Keratinocyte (primary cell): Measurements from ENCODE around the gene HDAC9. TPM values are rescaled to one million over a fixed set of nuclear protein-coding genes. Genes with fewer than 3 reads are reported as not detected.

Source experiments
- DNase-seq: peaks from one replicate; pipeline ENCODE4 v3.0.0-alpha.2; 2011; ENCODE audit warnings: low read depth, missing footprints, low spot score
- FAIRE-seq: peaks from 2 replicates; lab custom pipeline; 2011; peaks lifted over from hg19 to GRCh38; lab: Jason Lieb, UNC
- H2AFZ ChIP-seq: 2 replicates; pipeline ENCODE4 v1.6.0; 2012; ENCODE audit warnings: low read length, control low read depth, inconsistent platforms; ENCODE audit not compliant: control insufficient read depth
- H3K27ac ChIP-seq: 2 replicates; pipeline ENCODE4 v1.5.1; 2011; ENCODE audit warnings: low read length; ENCODE audit not compliant: control insufficient read depth, insufficient read depth
- H3K27me3 ChIP-seq: 3 replicates; pipeline ENCODE4 v1.6.0; 2011; ENCODE audit warnings: low read length; ENCODE audit not compliant: control insufficient read depth, insufficient read depth; ENCODE audit errors: extremely low read depth
- H3K36me3 ChIP-seq, 2 experiments: 2 replicates in 1 of 2; 3 replicates in 1 of 2; pipeline ENCODE4 v1.5.1; 2011; ENCODE audit warnings: low read length in 2 of 2, mild to moderate bottlenecking in 1 of 2; ENCODE audit not compliant: control insufficient read depth in 2 of 2, insufficient read depth in 2 of 2; ENCODE audit errors: extremely low read depth in 1 of 2
- H3K4me1 ChIP-seq: 3 replicates; pipeline ENCODE4 v1.5.1; 2011; ENCODE audit warnings: low read length; ENCODE audit not compliant: control insufficient read depth, insufficient read depth; ENCODE audit errors: extremely low read depth
- H3K4me2 ChIP-seq: 3 replicates; pipeline ENCODE4 v1.6.0; 2011; ENCODE audit warnings: low read depth, low read length; ENCODE audit not compliant: control insufficient read depth, insufficient read depth; ENCODE audit errors: extremely low read depth
- H3K4me3 ChIP-seq, 3 experiments: fragments of 200-600 bp in 1 of 3; sonication (generic) in 1 of 3; 2 replicates in 2 of 3; 3 replicates in 1 of 3; pipeline ENCODE4 v1.5.1; 2011 to 2016; ENCODE audit warnings: low read length in 3 of 3, mild to moderate bottlenecking in 3 of 3, control low read depth in 2 of 3, inconsistent platforms in 1 of 3, low read depth in 1 of 3, mixed read lengths in 1 of 3, mixed run types in 1 of 3, moderate library complexity in 1 of 3; ENCODE audit not compliant: control insufficient read depth in 2 of 3, insufficient read depth in 2 of 3; ENCODE audit errors: extremely low read depth in 1 of 3
- H3K79me2 ChIP-seq: 2 replicates; pipeline ENCODE4 v1.6.0; 2012; ENCODE audit warnings: low read length; ENCODE audit not compliant: control insufficient read depth, insufficient read depth
- H3K9ac ChIP-seq: 3 replicates; pipeline ENCODE4 v1.6.0; 2011; ENCODE audit warnings: low read length; ENCODE audit not compliant: control insufficient read depth, insufficient read depth; ENCODE audit errors: extremely low read depth
- H3K9me1 ChIP-seq: 3 replicates; pipeline ENCODE4 v1.6.0; 2011; ENCODE audit warnings: low read length; ENCODE audit not compliant: control insufficient read depth, insufficient read depth; ENCODE audit errors: extremely low read depth
- H3K9me3 ChIP-seq: 2 replicates; pipeline ENCODE4 v1.5.1; 2012; ENCODE audit warnings: low read depth, low read length; ENCODE audit not compliant: control insufficient read depth
- H4K20me1 ChIP-seq: 3 replicates; pipeline ENCODE4 v1.6.0; 2011; ENCODE audit warnings: low read length; ENCODE audit not compliant: control insufficient read depth, insufficient read depth; ENCODE audit errors: extremely low read depth
- CTCF ChIP-seq, 3 experiments: IDR thresholded peaks in 1 of 3; conservative IDR thresholded peaks in 1 of 3; optimal IDR thresholded peaks in 1 of 3; 2 replicates in 2 of 3; 3 replicates in 1 of 3; pipeline versions ENCODE3 to v1.5.1; 2011; ENCODE audit warnings: low read length in 3 of 3, mild to moderate bottlenecking in 3 of 3, moderate library complexity in 2 of 3, control low read depth in 1 of 3, inconsistent platforms in 1 of 3; ENCODE audit not compliant: insufficient read depth in 2 of 3; ENCODE audit errors: extremely low read depth in 1 of 3
- EZH2 ChIP-seq: IDR thresholded peaks from one replicate; pipeline ENCODE4 v1.6.1; 2012; ENCODE audit warnings: inconsistent platforms, mild to moderate bottlenecking, low read length, moderate library complexity
- dilution Hi-C: fragments of 300-500 bp; cut with MboI; formaldehyde crosslinking; loops from one replicate; pipeline ENCODE4 v1.7.0; 2020; ENCODE audit warnings: low sequenced_read_pairs; ENCODE audit not compliant: extremely low pct_ligation_motif_present
- polyA plus RNA-seq, 5 experiments: library from polyadenylated mRNA; depleted of rRNA in 3 of 5; stranded (reverse) in 3 of 5; stranded (forward) in 1 of 5; unstranded in 1 of 5; fragments of >200 nt; gene quantifications; 1 replicate in 1 of 5; 2 replicates in 3 of 5; 3 replicates in 1 of 5; pipeline versions ENCODE4 v1.2.1 to v1.2.3, GENCODE V29; 2011 to 2012; ENCODE audit warnings: missing spikeins in 2 of 5, low read depth in 1 of 5, low replicate concordance in 1 of 5

HDAC9 gene
- polyA plus RNA-seq, 1 donor (not counting 4 experiments of a cell fraction or from before 2014, with no cell fraction given): 24.6 TPM

DNA sequence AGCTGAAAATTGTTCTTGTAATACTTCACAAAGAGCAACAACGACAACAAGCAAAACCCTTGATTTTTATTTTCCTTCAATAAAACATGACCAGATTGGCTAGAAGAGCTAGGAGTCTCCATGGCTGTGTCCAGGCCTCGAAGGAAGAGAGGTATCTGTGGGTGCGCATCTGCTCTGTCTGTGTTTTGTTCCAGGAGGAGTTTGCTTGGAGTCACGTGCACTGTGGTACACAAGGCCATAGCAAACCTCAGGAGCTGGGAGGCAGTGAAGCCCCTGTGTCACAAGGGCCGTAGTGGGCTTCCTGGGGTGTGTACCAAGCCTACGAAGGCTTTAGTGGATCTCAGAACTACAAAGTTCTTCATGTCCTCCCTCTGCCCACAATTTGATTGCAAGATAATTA is 350.2 kb downstream of the HDAC9 start:
- no peak overlapping the region for H3K4me2 ChIP-seq
- no peaks in the 10 kb centered on the region for H4K20me1 ChIP-seq
- H3K9ac ChIP-seq: no peak overlapping the region
- no peak overlapping the region for H3K4me3 ChIP-seq
- no peaks in the 10 kb centered on the region for H3K9me3 ChIP-seq
- no peaks in the 10 kb centered on the region for H3K36me3 ChIP-seq
- H3K27ac ChIP-seq: no peak overlapping the region
- dilution Hi-C loops: no loop called here
- no peaks in the 10 kb centered on the region for H3K4me1 ChIP-seq
- no peak for DNase-seq
- TF ChIP-seq CTCF (optimal IDR thresholded peaks at IDR 0.05 in 1 of 3, IDR thresholded peaks at IDR 0.05 in 1 of 3, conservative IDR thresholded peaks at IDR 0.05 in 1 of 3; ENCODE audit: extremely low read depth in 1 of 3, insufficient read depth in 2 of 3, low read length in 3 of 3): no peak
- TF ChIP-seq EZH2: no peak
- H3K79me2 ChIP-seq: no peaks in the 10 kb centered on the region
- no peaks in the 10 kb centered on the region for H3K9me1 ChIP-seq
- no peak for FAIRE-seq
- H3K27me3 ChIP-seq: no peaks in the 10 kb centered on the region
- no peak overlapping the region for H2AFZ ChIP-seq

DNA sequence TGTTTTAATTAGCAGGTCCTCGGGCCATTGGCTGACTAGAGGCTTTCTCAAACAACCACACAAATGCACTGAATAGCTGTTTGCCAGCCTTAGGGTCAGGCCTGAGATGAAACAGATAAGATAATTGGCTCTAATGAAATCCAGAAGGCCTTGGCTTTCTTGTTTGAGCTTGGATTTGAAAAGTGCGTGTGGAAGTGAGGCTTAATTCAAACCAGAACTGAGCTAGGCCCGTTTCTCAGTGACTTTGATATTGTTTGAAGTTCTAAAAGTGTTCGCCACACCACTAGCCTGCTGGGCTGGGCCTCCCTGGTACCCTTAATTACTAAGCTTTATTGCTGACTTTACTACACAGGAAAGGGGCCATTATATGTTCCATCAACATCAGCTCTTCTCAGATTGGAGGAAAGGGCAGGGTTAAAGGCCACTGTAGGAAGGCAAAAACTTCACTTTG is 351.2 kb downstream of the HDAC9 start:
- no peak for FAIRE-seq

More for the DNA sequence above, 351.2 kb downstream of the HDAC9 start:
- Histone ChIP-seq H3K4me1 (no peaks in the 10 kb centered on the region), H2AFZ (no peak overlapping the region), H3K4me3 (no peak overlapping the region), H3K27me3 (no peaks in the 10 kb centered on the region), H3K27ac (no peak overlapping the region), H3K9ac (no peak overlapping the region), H4K20me1 (no peaks in the 10 kb centered on the region), H3K36me3 (no peaks in the 10 kb centered on the region), H3K9me3 (no peaks in the 10 kb centered on the region), H3K4me2 (no peak overlapping the region), H3K9me1 (no peaks in the 10 kb centered on the region), H3K79me2 (no peaks in the 10 kb centered on the region)
- dilution Hi-C loops: no loop called here
- DNase-seq: no peak
- TF ChIP-seq CTCF (optimal IDR thresholded peaks at IDR 0.05 in 1 of 3, IDR thresholded peaks at IDR 0.05 in 1 of 3, conservative IDR thresholded peaks at IDR 0.05 in 1 of 3; ENCODE audit: extremely low read depth in 1 of 3, insufficient read depth in 2 of 3, low read length in 3 of 3) (no peak), EZH2 (no peak)
